Measurements from ENCODE around the gene ABTB2.

Gene ABTB2

GRCh38 chr11:34162493-34162820, 195.4 kb downstream of the ABTB2 start:
- DNase-seq = no peak

DNA sequence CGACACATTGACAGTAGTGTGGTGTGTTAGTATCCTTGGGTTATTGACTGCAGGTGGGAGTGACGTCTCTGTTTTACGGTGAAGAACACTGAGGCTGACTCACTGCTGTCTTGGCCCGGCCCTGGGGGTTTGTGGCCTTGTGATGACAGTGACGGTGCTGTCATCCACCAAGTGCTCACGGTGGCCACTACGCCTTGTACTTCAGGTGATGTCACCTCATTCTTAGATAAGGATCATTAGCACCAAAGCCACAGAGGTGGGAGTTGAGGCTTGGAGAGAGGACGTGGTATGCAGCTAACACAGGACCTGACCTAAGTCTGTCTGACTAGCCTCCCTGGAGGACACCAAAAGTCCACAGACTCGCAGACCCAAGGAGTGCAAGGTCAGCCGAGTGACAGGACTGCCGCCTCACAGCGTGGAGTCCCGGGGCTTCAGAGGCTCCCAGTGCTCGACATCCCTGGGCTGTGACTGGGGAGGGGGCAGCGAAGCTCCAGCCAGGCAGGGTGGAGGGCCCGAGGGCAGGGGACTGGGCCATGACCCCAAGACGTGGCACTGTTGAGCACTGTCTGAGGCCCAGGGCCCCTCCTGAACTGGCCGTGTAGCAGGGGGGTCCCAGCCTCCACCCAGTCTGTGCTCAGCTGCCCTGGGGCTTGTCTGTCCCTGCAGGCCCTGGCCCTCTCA, 195.9 kb downstream of the ABTB2 start:
- peak; percentile 15 for DNase-seq

DNA sequence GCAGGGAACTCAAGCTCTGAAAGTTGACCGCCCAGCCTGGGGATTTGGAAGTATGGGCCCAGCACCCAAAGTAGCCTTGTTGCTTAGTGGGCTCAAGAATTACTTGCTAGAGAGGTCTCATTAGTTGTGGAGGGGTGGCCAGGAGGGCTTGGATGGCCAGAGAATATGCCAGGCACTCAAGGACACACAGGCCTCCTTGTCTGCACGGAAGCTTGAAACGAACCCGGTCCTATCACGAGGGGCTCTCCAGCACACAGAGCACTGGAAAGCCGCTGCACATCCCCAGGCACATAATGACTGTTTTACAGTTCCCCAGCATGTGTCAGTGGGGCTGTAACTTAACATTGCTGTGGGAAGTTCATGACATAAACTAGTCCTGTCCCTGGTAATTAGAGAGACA, 196.4 kb downstream of the ABTB2 start:
- DNase-seq = no peak

- no peak for DNase-seq
Measured at GRCh38 chr11:34160791-34161190, 197.0 kb downstream of the ABTB2 start.

DNA sequence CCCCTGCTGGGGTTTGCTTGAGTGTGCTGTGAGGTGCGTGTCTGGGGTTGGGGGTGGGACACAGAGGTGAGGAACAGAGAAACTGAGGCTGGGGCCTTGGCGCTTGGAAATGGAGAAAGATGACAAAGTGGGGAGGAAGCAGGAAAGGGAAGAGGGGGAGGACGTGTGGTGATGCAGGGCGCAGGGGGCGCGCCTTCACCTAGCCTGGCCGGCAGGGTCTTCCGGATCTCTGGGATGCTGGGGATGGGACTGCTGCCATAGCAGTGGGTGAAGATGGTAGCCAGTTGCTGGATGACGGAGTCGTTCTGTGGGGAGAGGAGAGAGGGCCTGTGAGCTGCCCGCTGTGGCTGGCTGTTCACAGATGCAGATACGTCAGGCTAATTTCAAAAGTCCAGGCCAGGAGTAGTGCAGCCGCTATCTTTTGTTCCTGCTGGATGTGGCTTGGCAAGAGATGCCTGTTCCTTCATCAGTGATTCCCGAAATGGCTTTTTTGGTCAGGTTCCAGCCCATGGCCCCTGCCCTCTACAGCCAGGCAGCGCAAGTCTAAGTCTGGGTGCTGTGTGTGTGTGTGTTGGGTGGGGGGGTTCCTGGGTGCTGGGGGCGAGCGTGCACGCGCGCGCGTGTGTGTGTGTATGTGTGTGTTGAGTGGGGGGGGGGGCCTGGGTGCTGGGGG, 197.6 kb downstream of the ABTB2 start:
- DNase-seq = no peak

DNA sequence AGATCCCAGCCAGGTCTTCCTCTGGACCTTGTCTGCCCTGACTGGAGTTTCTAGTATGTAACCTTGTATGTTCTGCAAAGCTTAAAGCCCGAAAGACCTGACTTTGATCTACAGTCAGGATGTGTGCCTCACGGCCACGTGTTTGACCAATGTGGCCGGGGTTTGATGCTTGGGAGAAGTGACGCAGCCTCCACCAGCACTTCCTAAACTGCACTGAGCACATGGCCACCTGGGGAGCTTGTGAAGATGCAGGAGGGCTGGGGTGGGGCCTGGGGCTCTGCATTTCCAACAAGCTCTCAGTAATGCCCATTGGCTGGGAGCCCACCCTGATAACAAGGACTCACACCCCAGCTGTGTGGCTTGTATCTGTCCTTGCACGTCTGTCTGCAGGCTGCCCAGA, 199.1 kb downstream of the ABTB2 start:
- no peak for DNase-seq

DNA sequence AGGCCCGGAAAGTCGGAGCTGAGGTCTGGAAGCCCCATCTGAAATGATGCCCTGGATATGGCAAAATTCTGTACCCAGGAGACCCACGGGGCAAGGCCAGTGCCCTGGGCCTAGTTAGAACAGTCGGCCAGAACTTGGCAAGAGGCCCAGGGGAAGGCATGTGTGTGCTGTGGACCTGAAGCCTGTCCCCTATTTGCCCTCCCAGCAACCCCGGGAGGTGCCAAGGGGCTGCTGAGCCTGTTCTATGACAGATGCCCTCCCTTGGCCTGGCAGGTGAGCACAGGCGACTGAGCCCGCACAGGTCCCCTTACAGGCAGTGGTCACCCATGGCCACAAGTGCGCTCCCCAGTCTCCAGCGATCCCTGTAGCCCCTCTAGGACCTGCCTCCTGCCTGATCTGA, 200.6 kb downstream of the ABTB2 start:
- no peak for DNase-seq

GRCh38 chr11:34155757-34156062, 202.1 kb downstream of the ABTB2 start:
- no peak for DNase-seq

DNA sequence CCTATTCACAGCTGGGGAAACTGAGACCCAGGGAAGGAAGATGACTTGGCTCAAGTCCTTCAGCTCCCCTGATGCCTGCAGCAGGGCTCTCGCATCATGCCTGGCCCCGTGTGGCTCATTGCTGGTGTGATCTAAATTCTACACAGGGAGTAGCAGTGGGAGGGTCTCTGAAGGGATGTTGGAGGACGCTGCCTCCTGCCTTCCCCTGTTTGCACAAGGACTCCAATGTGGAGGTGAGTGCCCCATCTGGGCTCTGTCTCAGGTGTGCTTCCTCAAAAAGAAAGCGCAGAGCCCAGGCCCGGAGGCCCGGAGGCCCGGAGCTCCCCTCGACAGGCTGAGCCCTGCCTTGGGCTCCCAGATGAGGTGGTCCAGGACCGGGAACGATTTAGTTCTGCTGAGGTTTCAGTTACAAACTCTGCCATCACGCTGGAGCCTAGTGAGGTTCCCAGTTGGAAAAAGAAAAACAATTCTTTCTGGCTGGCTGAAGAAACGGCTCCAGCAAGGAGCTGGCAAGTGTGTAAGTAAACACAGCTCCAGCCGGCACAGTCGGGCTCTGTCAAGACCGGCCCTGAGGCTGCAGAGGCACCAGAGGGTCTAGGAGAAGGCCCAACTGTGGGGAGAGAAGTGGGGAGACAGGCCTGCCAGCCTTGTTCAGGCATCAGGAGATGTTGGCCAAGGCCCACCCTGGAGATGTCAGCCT, 202.6 kb downstream of the ABTB2 start:
- DNase-seq = no peak

DNA sequence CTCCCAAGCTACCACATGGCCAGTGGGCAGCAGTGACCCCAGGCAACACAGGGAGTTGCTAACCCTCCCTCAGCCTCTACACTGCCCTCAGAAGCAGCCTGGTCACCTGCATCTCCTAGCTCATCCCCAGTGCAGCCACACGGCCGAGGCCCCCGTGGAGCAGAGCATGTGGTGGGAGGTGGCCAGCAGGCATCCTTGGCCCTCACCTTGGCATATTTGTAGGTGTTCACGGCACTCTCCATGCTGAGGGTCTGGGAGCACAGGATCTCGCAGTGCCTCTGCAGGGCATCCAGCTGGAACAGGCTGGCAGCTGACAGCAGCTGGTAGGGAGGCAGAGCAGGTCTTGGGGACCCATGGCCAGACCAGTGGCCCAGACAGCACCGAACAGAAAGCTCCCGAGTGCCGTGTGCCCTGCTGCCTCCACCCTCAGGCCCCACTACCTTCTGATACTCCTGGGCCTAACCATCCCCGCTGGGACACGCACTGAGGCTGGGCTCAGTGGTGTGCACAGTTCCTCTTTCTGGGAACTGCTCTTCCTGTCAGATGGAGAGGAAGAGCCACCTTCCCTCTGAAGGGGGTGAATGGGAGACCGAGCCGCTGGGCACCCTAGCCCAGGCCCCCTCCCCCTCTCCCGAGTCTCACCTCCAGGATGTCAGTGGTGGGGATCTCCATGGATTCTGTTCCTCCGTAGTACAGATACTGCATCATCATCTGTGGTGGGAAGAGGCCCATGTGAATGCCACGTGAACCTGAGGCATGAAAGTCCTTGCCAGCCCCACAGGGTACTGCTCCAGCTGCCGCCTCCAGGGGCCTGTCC, 203.5 kb downstream of the ABTB2 start:
- DNase-seq = no peak

DNA sequence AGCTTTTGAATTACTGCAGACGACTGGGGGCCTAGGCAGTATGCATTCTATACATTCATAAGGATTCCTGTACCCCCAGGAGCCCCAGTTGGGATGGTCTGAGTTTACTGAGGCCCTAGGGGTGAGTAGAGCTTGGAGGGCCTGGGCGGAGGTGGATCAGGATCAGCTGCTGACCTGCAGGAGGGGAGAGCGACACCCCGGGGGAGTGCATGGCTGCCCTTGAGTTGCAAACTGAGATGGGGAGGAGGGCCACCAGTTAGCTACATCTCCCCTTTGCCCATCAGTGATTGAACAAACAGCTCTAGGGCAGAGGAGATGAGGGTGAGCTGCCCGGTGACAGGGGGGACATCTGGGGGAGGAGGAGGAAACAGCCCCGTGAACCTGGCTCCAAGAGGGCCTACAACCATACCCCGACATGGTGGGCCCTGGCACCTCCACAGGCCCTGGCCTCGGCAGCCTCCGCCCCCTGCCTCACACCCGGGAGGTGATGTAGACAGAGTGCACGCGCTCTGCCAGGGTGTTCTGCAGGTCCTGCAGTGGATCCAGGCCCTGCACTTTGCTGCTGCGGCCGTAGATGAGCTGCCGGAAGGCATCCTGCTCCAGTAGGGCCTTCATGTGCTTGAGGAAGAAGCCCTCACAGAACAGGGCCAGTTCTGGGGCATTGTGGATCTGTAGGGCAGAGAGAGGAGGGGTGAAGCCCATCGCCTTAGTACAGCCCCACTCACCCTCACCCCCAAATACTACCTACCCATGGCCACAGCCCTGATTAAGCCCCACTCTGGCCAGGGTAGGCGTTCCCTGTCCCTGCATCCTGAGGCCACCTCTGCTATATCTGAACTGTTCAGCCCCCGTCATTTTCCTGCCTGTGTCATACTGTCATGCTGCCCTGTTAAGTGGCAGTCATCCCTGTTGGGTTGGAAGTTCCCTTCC, 205.6 kb downstream of the ABTB2 start:
- DNase-seq = no peak

- no peak for DNase-seq
Measured at GRCh38 chr11:34151166-34151565, 206.6 kb downstream of the ABTB2 start.

GRCh38 chr11:34150494-34151151, 207.2 kb downstream of the ABTB2 start:
- no peak for DNase-seq

GRCh38 chr11:34149786-34150185, 208.0 kb downstream of the ABTB2 start:
- DNase-seq = peak; percentile 15

DNA sequence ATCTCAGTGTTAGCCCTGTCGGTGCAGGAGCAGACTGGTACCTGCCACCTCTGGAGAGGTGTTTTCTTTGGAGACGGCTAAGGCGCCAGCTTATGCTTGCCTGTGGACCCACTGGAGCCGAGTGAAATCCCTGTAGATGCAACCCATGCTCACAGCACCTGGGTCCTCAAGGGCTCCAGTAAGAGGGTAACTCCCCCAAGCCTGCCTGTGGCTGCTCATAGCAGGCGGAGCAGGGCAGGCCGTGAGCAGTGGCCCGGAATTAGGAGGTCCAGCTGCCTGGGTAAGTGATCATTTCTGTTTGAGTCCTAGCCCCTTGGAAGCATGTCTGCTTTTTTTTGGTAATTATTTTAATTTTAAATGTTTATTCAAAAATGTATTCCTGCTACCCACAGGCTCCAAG, 208.5 kb downstream of the ABTB2 start:
- no peak for DNase-seq

DNA sequence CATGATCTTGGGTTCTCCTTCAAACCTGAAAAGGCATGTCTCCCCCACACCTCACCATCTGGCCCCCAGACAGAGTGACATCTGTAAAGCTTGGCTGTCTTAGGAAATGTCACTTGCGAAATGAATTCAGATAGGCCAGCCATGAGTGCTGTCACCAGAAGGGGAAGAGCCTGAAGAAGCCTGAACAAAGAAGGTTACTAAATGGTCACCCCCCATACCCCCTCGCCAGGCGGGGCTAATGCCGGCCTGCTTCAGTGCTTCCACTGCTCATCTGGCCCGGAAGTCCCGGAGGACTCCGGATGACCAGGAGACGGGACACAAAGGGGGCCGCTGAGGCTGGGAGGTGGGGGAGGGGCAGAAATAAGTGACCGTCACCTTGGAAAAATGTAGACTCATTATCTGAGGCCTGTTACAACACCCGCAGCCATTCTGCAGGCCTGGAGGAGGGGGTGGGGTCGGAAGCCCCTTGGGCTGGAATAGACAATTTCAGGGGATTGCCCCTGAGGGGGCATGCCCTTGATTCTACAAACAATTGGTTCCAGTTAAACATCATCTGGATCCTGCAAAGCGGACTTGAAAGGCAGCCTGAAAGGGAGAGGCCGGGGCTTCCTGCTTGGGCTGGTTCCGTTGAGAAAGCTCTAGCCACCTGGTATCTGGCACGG, 209.2 kb downstream of the ABTB2 start:
- no peak for DNase-seq

DNA sequence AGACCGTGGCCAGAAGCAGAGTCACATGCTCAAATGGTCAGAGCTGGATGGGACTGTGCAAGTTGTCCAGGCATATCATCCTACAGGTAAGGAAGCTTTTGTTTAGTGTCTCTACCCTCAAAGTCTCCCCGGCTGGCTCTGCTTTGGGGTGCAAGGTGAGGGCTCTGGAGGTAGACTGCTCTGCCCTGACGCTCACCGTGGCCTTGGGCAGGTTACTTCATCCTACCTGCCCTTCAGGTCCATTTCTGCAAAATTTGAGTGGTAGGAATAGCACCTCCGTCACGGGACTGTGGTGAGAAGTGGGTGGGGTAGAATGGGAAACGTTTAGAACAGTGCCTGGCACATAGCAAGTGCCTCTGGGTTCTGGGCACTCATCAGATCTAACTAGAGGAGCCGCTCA, 210.2 kb downstream of the ABTB2 start:
- DNase-seq = no peak

DNA sequence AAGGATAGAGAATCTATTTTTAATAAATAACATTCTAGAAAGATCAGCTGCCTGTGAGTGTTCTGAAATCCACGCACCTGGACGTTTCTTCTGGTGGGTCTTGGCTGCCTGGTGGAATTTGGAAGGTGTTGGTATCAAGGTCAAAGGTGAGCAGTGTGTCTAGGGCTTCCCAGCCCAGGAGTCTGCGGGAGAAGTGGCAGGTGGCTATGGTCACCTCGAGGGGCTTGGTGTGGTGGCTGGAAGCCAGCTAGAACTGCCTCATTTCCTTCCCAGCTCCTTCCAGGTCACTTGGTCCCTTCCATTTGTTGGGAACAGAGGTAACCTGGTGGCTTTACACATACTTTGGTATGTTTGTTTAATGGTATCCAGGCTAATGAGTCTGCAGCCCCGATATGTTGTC, 210.9 kb downstream of the ABTB2 start:
- DNase-seq = no peak

GRCh38 chr11:34146411-34146810, 211.4 kb downstream of the ABTB2 start:
- no peak for DNase-seq

- no peak for DNase-seq
Measured at GRCh38 chr11:34145847-34146381, 211.9 kb downstream of the ABTB2 start.

DNA sequence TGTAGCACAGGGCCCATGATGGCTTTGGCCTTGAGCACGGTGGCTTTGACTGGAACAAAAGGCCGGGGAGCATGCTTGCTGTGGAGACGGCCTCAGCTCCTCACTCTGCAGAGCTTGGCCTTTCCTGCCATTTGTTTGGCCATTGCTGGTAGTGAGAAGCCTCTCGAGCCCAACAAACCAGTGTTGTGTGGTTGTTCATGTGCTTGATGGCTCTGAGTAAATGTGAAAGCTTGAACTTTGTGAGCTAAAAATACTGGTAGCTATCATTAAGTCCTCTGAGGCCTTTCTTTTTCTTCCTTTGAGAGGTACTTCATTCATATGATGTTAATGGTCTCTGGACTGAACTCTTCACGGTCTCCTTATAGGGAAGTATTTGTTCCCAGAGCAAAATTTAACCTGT, 212.7 kb downstream of the ABTB2 start:
- no peak for DNase-seq
